ENCODE measurements around the gene RGS3. TPM values are rescaled to one million over a fixed set of nuclear protein-coding genes. Genes with fewer than 3 reads are reported as not detected.
"Not testable (repeated sequence)": the region's sequence is repeated elsewhere in the genome, so short reads cannot be mapped to it uniquely, and the experiment has no call there.

Gene RGS3
- total RNA-seq, 1 experiment from 2014 or later, result 16.6 TPM

GRCh38 chr9:113638897-113639296 is 175.4 kb downstream of the RGS3 start:
- ChIA-PET CTCF (interaction anchor here (1.3 kb wide), 1 partner anchor 16 kb away, joined by 5 read pairs; no protein-coding TSS in a partner anchor), POLR2A (no interaction called here)
- H3K27me3 Mint-ChIP-seq (ENCODE audit: low read depth), result peaks cover 96% of the 10 kb centered on the region

GRCh38 chr9:113639411-113639970 is 176.0 kb downstream of the RGS3 start:
- ATAC-seq, H3K4me3 Mint-ChIP-seq, H3K27ac Mint-ChIP-seq, POLR2A ChIA-PET, H3K4me1 Mint-ChIP-seq, H3K9me3 Mint-ChIP-seq, H3K36me3 Mint-ChIP-seq: not testable (repeated sequence)
- peak; percentile 6 for DNase-seq (ENCODE audit: low spot score)
- CTCF ChIA-PET, result interaction anchor here (1.9 kb wide), 1 partner anchor 15 kb away, joined by 5 read pairs; no protein-coding TSS in a partner anchor
- H3K27me3 Mint-ChIP-seq (ENCODE audit: low read depth), result peaks cover 96% of the 10 kb centered on the region

More at GRCh38 chr9:113638897-113639296, 175.4 kb downstream of the RGS3 start:
- H3K27ac Mint-ChIP-seq, result no peak overlapping the region
- TF ChIP-seq RELA (CRISPR knock-in tag; IDR thresholded peaks at IDR 0.05; ENCODE audit: borderline replicate concordance), result no peak
- TF ChIP-seq, protein P1, sequence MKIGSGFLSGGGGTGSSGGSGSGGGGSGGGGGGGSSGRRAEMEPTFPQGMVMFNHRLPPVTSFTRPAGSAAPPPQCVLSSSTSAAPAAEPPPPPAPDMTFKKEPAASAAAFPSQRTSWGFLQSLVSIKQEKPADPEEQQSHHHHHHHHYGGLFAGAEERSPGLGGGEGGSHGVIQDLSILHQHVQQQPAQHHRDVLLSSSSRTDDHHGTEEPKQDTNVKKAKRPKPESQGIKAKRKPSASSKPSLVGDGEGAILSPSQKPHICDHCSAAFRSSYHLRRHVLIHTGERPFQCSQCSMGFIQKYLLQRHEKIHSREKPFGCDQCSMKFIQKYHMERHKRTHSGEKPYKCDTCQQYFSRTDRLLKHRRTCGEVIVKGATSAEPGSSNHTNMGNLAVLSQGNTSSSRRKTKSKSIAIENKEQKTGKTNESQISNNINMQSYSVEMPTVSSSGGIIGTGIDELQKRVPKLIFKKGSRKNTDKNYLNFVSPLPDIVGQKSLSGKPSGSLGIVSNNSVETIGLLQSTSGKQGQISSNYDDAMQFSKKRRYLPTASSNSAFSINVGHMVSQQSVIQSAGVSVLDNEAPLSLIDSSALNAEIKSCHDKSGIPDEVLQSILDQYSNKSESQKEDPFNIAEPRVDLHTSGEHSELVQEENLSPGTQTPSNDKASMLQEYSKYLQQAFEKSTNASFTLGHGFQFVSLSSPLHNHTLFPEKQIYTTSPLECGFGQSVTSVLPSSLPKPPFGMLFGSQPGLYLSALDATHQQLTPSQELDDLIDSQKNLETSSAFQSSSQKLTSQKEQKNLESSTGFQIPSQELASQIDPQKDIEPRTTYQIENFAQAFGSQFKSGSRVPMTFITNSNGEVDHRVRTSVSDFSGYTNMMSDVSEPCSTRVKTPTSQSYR (CRISPR knock-in tag; IDR thresholded peaks at IDR 0.05), result no peak
- no peak for DNase-seq (ENCODE audit: low spot score)
- no peak overlapping the region for H3K4me3 Mint-ChIP-seq
- no peaks in the 10 kb centered on the region for H3K9me3 Mint-ChIP-seq
- ATAC-seq, result no peak
- peaks cover 15% of the 10 kb centered on the region for H3K4me1 Mint-ChIP-seq
- H3K36me3 Mint-ChIP-seq, result no peaks in the 10 kb centered on the region

DNA sequence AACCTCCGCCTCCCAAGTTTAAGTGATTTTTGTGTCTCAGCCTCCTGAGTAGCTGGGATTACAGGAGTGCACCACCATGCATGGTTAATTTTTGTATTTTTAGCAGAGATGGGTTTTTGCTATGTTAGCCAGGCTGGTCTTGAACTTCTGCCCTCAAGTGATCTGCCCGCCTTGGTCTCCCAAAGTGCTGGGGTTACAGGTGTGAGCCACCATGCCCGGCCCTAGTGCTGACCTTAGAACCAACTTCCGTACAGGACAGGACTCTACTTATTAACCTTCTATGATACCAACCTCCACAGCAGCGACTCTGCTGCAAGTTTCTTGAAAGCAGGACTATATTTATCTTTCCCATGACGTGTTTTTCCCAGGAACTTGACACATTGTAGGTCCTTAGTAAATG is 176.9 kb downstream of the RGS3 start:
- CTCF ChIA-PET, result interaction anchor here (1.9 kb wide), 1 partner anchor 14 kb away, joined by 5 read pairs; no protein-coding TSS in a partner anchor
- POLR2A ChIA-PET, result no interaction called here
- Mint-ChIP-seq H3K36me3 (no peaks in the 10 kb centered on the region), H3K27ac (no peak overlapping the region), H3K27me3 (ENCODE audit: low read depth) (peaks cover 96% of the 10 kb centered on the region), H3K4me1 (0 out of 2 replicates have a peak, but pooled peaks cover 4% of the 10 kb centered on the region), H3K9me3 (no peaks in the 10 kb centered on the region), H3K4me3 (no peak overlapping the region)
- no peak for TF ChIP-seq TEAD4 (CRISPR knock-in tag; IDR thresholded peaks at IDR 0.05)
- ATAC-seq (no peak), DNase-seq (ENCODE audit: low spot score) (no peak)

- Mint-ChIP-seq H3K27ac (no peak overlapping the region), H3K4me3 (no peak overlapping the region), H3K4me1 (no peaks in the 10 kb centered on the region), H3K36me3 (no peaks in the 10 kb centered on the region), H3K27me3 (ENCODE audit: low read depth) (peaks cover 96% of the 10 kb centered on the region), H3K9me3 (no peaks in the 10 kb centered on the region)
- POLR2A ChIA-PET, result no interaction called here
- DNase-seq (ENCODE audit: low spot score), result no peak
- CTCF ChIA-PET, result interaction anchor here (1.9 kb wide), 1 partner anchor 13 kb away, joined by 5 read pairs; no protein-coding TSS in a partner anchor
- TF ChIP-seq ZNF263 (CRISPR knock-in tag; IDR thresholded peaks at IDR 0.05; ENCODE audit: low read depth) (no peak), GTF2I (CRISPR knock-in tag; conservative IDR thresholded peaks at IDR 0.05) (no peak), MYBL2 (CRISPR knock-in tag; IDR thresholded peaks at IDR 0.05) (no peak), GABPB1 (CRISPR knock-in tag; IDR thresholded peaks at IDR 0.05) (no peak), ZNF416 (CRISPR knock-in tag; IDR thresholded peaks at IDR 0.05) (no peak), FOXJ3 (CRISPR knock-in tag; IDR thresholded peaks at IDR 0.05; ENCODE audit: borderline replicate concordance) (no peak)
- ATAC-seq, result no peak
These were observed 177.8 kb downstream of the RGS3 start for GRCh38 chr9:113641100-113641885.

GRCh38 chr9:113644321-113644720 is 180.8 kb downstream of the RGS3 start:
- no peak for ATAC-seq
- Mint-ChIP-seq H3K27ac (no peak overlapping the region), H3K9me3 (no peaks in the 10 kb centered on the region), H3K36me3 (no peaks in the 10 kb centered on the region), H3K4me1 (no peaks in the 10 kb centered on the region), H3K4me3 (no peak overlapping the region), H3K27me3 (ENCODE audit: low read depth) (peaks cover 100% of the 10 kb centered on the region)
- CTCF ChIA-PET, result no interaction called here
- no peak for DNase-seq (ENCODE audit: low spot score)
- POLR2A ChIA-PET, result no interaction called here
- TF ChIP-seq NR2C2 (CRISPR knock-in tag; IDR thresholded peaks at IDR 0.05) (no peak), NR3C1 (CRISPR knock-in tag; conservative IDR thresholded peaks at IDR 0.05; ENCODE audit: low read depth) (no peak)
